ENCODE data around the gene SMC3.
"Not testable (repeated sequence)": the region's sequence is repeated elsewhere in the genome, so short reads cannot be mapped to it uniquely, and the experiment has no call there.

SMC3 gene

DNA sequence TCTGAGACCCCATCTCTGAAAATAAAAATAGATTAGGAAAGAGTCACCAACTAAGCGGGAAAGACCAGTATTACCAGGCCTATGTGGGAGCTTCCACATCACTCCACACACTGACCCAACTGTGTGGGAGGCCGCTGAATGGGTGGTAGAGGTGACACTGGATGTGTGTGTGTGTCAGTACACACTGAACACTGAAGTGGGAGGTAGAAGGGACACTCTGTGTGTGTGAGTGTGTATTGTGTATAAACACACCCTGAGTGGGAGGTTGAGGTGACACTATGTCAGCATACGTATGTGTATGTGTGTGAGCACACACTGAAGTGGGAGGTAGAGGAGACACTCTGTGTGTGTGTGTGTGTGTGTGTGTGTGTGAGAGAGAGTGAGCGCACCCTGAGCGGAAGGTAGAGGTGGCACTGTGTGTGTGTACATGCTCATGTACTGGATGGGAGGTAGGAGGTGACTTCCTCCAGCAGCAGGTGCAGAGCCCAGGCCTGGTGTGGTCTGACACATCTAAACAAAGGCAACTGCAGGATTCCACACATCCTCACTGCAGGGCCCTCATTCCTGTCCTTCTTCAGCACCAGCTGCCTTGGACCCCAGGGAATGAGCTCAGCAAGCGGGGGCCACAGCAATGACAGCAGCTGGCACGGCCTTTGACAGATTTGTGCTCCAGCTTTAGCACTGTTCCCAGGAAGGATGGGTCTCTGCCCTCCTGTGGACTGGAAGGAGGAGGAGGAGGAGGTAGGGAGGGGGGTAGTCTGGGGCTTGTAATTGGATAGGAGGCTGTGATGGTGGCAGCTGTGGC lies 50.1 kb downstream of the SMC3 start:
- no peak for DNase-seq (ENCODE audit: extremely low spot score, insufficient read length, low read depth)
- no peak for FAIRE-seq

DNA sequence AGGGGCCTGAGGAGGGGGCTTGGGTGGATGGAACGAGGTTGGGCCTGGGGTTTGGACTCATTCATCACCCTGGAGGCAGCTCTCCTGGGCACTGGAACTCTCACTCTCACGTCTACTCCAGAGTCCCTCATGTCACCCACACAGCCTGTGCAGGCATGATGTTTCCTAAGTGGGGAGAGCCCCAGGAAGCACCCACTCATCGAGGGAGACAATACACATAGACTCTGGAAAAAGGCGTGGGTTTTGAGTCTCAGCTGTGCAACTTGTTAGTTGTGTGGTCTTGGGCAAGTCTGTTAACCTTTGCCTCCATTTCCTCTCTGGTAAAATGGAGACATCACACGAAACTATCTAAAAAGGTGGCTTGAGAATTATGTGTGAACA lies 50.7 kb downstream of the SMC3 start:
- FAIRE-seq: no peak
- no peak for DNase-seq (ENCODE audit: extremely low spot score, insufficient read length, low read depth)

DNA sequence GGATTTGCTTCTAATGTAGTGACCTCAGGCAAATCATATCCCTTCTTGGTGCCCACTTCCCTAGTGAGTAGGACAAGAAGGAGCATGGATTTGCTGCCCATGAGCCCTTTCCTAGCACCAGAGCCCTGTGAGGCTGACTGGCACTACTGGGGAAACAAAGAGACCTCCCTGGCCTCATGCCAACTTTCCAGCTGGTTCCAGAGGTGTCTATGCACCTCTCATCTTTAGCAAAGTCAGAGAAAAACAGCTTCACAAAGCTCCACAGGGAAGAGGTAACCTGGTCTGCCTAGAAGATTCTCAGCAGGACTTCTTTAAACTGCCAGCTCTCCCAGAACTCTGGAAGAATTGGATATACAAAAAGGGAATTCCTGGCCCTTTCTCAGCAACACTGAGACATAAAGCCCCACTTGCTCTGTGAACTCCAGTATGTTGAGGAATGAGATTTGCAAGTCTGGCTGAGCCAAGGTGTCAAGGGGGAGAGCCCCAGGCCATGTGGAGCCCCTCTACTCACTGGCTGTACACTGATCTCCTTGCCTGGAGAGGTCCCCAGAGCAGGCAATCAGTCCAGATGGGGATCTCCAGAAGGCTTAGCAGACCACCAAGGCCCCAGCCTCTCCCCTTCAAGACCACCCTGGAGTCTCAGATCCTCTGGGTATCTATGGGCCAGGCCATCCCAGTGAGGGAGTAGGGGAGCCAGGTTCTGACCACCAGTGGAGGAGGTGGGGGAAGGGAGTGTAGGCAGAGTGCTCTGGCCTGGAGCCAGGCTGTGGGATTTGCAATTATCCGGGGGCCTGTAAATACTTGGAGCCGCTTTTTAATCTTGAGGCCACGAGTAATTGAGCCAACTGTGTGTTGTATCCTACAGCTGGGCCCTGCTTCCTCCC lies 52.3 kb downstream of the SMC3 start:
- DNase-seq (ENCODE audit: extremely low spot score, insufficient read length, low read depth) (no peak), FAIRE-seq (no peak)

DNA sequence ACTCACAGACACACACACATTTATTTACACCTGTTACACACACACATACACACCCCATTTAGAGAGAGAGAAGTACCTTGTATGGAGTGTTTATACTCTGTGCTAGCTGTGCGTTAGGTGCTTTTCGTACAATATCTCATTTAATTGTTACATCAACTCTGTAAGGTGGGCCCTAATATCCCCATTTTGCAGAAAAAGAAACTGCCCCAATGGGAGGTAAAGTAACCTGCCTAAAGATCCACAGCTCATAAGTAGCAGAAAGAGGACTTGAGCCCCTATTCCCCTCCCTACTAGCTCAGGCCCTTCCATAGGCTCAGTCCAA lies 52.9 kb downstream of the SMC3 start:
- FAIRE-seq: no peak
- DNase-seq (ENCODE audit: extremely low spot score, insufficient read length, low read depth): no peak

DNA sequence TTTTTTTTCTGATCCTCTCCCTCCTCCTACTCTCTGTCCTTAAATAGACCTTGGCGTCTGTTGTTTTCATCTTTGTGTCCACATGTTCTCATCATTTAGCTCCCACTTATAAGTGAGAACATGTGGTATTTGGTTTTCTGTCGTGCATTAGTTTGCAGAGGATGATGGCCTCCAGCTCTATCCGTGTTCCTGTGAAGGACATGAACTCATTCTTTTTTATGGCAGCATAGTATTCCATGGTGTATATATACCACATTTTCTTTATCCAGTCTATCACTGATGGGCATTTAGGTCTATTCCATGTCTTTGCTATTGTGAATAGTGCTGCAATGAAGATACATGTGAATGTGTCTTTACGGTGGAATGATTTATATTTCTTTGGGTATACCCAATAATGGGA lies 55.8 kb downstream of the SMC3 start:
- not testable (repeated sequence) for FAIRE-seq

DNA sequence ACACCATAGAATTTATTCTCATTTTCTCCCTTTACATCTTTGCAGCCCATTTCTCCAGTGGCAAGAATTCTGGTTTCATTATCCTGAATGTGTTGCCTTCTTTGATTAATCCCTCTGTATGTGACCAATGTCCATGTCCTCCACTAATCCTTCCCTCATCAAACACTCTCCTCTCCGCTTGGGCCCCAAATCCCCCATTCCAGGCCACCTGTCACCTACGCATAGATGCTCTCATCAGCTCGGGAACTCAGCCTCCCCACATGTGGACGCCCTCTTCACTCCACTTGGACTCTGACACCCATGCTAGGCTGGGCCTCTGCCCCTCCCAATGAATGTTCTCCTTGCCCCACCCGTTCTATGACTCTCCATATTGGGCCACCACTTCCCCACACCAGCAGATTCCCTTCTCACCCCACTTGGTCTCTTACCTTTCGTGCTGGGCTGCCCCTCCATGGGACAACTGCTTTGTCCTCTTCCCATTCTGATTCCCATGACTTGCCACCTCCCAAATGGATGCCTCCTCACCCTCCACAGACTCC lies 57.9 kb downstream of the SMC3 start:
- FAIRE-seq (no peak), DNase-seq (ENCODE audit: extremely low spot score, insufficient read length, low read depth) (no peak)

More for the DNA sequence above, 55.8 kb downstream of the SMC3 start:
- DNase-seq (ENCODE audit: extremely low spot score, insufficient read length, low read depth): not testable (repeated sequence)

DNA sequence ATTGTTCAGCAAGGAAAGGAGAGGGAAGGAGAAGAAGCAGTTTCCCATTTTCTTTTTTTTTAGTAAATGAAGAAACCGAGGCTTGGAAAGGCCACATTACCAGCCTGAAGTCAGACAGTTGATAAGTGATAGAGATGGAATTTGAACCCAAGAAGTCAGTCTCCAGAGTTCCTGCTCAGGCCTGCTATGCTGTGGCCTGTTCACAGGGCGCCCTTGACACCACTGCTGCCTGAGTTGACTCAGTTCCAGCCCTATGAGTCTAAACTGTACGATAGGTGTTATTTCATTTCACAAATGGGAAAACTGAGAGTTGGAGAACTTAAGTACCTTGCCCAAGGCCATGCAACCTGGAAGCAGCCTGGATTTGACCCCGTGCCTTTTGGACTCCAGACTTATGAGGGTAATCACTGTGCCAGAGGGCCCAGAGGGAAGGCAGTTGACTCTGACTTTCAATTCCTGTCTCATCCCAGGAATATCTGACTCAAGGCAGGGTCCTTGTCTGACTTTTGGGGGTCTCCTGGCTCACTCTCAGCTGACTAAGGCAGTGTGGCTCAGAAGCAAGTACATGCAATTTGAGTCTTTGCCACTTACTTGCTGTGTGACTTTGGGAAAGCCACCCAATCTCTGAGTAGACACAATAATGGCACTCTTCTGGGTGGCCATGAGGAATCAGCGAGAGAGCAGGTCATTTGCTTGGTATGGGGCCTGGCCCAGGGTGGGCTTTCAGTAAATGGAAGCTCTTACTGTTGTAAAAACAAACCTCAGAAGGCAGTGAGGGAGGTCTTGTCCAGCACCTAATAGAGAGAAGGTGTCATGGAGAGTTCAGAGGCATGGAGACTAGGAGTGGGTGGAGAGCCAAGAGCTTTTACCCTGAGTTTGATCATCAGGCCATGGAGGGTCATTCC lies 58.7 kb downstream of the SMC3 start:
- DNase-seq (ENCODE audit: extremely low spot score, insufficient read length, low read depth) (no peak), FAIRE-seq (no peak)

DNA sequence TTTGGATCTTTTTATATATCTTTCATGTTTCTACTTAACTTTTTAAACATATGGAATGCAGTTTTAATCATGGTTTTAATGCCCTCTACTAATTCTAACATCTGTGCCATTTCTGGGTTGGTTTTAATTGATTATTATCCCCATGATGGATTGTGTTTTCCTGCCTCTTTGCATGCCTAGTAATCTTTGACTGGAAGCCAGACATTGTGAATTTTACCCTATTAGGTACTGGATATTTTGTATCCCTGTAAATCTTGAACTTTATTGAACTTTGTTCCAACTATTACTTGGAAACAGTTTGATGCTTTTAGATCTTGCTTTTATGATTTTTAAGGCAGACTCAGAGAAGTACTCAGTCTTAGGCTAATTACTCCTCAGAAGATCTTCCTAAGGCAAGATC lies 60.7 kb downstream of the SMC3 start:
- FAIRE-seq (no peak), DNase-seq (ENCODE audit: extremely low spot score, insufficient read length, low read depth) (no peak)

DNA sequence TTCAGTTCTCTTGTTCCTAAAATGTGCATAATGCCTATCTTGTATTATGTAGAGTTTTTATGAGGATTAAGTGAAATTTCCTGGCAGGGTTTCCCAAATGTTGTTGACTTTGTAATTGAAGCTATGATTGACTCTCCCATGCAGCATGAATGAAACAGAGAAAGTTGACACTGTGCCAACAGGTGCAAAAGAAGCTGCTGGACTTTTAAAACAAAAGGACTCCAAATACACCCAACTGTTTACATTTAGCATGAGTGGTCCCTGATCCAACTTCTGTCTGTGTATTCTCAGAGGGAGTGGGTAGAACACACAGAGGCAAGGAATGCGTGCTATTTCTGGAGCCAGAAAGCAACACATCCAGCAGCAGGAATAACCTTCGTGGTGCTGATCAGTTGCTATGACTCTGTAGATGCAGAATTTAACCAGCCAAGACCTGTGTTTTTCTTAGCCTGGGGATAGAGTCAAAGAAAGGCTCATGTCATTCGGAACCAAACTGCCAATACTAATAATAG lies 62.2 kb downstream of the SMC3 start:
- FAIRE-seq: no peak

DNA sequence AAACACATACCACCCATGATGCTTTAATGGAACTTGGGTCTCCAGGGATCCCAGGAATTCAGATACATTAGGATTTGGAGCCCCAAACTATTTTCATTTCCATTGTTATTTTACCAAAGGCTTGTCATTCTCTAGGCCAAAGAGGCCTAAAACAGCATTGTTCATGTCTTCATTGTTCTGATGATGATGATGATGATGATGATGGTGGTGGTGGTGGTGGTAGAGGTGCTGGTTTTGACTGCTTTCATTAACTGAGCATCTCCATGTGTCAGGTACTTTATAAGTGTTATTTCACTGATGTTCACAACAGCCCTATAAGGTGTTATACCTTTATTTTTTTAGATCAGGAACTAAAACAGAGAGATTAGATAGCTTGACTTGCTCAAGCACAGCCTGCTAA lies 64.4 kb downstream of the SMC3 start:
- DNase-seq (ENCODE audit: extremely low spot score, insufficient read length, low read depth): no peak
- no peak for FAIRE-seq

More for the DNA sequence above, 62.2 kb downstream of the SMC3 start:
- no peak for DNase-seq (ENCODE audit: extremely low spot score, insufficient read length, low read depth)

DNA sequence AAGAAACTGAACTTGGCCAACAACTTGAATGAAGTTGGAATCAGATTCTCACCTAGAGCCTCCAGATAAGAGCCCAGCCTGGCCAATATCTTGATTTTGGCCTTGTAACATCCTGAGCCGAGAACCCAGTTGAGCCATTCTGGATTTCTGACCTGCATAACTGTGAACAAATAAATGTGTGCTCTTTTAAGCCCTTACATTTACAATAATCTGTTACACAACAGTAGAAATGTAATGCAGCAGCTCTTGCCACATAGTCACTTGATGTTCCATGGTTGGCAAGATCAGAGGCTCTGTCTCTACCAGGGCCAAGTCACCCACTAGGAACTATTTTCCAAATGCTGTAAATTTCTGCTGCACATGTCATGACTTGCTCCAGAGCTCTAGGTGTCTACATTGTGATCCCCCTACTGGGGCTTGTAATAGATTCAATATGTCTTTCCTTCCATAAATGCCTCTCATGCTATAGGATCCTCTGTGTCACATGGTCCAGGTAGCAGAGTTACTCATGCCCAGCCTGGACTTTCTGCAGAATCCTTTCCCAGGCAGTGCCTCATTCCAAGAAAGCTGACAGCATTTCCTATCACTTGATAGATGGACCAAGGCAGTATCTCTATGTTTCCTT lies 65.2 kb downstream of the SMC3 start:
- DNase-seq (ENCODE audit: extremely low spot score, insufficient read length, low read depth) (no peak), FAIRE-seq (no peak)

DNA sequence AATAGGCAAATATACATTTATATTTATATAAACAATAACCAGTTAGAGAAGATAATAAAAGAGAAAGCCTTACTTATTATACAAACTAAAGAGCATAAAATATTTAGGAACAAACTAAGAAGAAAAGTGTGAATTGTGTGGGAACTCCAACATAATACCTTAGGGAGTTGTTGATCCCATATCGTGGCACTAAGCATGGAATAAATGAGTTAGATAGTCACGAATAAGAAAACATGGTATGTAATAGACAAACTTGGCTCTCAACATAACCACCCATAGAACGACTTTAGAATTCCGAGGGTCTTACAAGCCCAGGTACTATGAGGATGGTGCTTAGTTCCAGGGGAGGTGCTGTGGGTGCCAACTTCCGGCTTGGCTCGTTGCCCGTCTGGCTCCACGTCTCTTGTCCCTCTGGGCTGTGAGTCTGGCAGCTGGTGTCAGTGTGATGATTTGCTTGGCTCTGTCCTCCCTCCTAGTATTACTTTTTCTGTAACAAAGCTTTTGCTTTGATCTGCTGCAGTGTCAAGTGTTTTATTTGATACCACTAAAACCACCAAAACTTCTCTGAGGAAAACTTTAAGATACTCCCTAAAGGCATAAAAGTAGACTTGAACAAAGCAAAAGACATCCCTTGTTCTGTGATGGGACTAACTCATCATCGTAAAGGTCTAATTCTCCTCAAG lies 67.2 kb downstream of the SMC3 start:
- DNase-seq (ENCODE audit: extremely low spot score, insufficient read length, low read depth) (no peak), FAIRE-seq (no peak)

DNA sequence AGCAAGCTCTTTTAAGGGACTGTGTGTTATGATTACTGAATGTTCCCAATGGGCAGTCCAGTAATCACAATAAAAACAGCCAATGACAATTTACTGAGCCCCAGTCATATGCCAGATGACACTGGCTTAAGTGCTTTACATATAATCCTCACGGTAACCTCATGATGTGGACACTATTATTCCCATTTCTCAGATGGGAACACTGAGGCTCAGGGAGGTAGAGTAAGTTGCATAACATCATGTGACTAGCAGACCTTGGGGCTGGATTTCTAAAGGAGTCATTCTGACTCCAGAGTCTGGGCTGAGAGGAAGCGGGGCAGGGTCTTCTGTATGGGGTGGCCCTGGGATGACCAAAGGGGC lies 69.1 kb downstream of the SMC3 start:
- FAIRE-seq: no peak
- DNase-seq (ENCODE audit: extremely low spot score, insufficient read length, low read depth): no peak

DNA sequence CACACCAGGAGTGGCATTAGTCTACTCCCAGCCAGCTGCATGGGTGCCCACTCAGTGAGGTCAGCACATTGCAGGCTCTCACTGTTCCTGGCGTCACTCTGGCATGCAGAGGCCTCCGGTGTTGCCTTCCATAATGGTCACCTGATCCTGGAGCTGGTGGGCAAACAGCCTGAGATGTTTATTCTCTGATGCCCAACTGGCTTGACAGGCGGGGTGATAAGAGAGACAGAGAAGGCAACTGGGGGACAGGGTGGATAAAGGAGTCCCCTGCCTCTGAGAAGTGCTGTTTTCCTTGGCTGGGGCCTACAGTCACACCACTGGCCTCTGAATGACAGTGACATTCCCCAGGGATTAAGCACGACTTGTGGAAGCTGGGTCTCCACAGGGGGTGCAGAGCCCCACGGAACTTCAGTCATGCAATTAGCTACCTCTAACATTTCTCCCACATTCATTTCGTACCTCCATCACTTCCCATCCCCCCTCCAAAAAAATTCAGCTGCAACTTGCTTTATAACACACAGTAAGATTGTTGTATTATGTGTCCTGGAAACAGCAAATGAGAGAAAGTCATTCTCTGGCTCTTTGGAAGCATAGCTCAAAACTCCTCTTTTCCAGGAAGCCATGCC lies 69.5 kb downstream of the SMC3 start:
- DNase-seq (ENCODE audit: extremely low spot score, insufficient read length, low read depth) (no peak), FAIRE-seq (no peak)

DNA sequence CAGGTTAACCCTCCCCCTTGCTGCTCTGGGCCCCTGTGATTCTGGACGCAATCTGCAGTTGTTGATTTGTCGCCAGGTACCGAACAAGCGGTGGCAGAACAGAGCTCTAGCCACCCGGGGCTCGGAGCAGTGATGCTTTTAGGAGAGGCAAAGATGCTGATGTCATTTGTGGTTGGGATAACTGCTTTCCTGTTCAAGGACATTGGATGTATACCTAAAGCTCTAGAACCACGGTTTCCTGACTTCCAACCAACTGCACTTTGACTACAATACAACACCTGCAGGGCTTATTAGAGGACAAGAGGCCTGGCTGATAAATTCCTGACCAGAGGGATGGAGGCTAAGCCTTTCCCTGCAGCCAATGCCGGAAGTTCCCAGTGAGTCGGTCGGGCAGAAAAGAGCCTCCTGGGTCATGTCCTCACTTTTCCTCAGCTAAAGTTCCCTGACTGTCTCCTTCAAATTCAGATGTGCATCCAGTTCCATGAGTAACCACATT lies 70.1 kb downstream of the SMC3 start:
- FAIRE-seq (no peak), DNase-seq (ENCODE audit: extremely low spot score, insufficient read length, low read depth) (no peak)

DNA sequence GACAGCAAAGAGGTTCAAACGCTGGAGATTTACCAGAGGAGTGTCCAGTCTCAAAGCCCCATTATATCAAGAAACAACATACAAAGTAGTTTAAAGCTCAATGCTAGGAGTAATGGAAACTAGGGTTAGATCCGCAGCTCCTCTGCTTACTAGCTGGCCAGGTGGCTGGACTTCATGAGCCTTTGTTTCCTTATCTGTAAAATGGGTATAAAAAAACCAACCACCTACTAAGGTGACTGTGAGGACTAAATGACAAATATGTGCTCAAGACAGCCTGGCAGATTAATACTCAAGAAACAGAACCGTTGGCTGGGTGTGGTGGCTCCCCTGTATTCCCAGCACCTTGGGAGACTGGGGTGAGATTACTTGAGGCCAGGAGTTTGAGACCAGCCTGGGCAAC lies 70.8 kb downstream of the SMC3 start:
- DNase-seq (ENCODE audit: extremely low spot score, insufficient read length, low read depth): no peak
- no peak for FAIRE-seq

DNA sequence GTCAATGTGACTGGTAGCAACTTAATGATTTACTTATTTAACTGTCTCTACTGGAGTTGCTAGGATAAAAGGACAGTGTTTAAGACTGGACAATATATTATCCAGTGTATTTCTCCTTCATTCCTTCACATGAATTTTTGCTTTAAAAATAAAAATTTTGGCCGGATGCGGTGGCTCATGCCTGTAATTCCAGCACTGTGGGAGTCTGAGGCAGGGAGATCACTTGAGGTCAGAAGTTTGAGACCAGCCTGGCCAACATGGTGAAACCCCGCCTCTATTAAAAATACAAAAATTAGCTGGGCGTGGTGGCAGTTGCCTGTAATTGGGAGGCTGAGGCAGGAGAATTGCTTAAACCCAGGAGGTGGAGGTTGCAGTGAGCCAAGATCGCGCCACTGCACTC lies 71.6 kb downstream of the SMC3 start:
- FAIRE-seq; DNase-seq (ENCODE audit: extremely low spot score, insufficient read length, low read depth): not testable (repeated sequence)

DNA sequence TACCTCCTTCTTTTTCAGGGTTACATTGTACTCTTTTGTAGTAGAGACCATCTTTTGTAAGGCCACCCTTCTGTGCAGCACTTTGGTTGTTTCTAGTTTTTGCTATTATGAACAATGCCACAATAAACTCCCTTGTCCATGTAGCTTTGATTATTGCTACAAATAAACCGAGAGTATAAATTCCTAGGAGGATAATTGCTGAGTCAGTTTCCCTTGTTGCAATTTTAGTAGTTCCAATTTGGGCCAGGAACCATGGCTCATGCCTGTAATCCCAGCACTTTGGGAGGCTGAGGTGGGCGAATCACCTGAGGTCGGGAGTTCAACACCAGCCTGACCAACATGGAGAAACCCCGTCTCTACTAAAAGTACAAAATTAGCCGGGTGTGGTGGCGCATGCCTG lies 72.4 kb downstream of the SMC3 start:
- not testable (repeated sequence) for FAIRE-seq; DNase-seq (ENCODE audit: extremely low spot score, insufficient read length, low read depth)

Measured in GM18507 (cell line).